GM10266 (cell line): ENCODE data around the gene EYS.
A peak's percentile ranks its signal among the peaks of the same experiment; 100 is the strongest.
"Not testable (repeated sequence)": the region's sequence is repeated elsewhere in the genome, so short reads cannot be mapped to it uniquely, and the experiment has no call there.

Source experiments
- DNase-seq: peaks from one replicate; pipeline ENCODE4 v3.0.0; 2012; ENCODE audit errors: extremely low spot score
- CTCF ChIP-seq: IDR thresholded peaks from 2 replicates; pipeline ENCODE4 v1.5.1; 2012; ENCODE audit warnings: mild to moderate bottlenecking, low read depth; ENCODE audit not compliant: control insufficient read depth, insufficient read depth; ENCODE audit errors: missing control alignments

Gene EYS

GRCh38 chr6:63805345-63805744 is 1901.7 kb downstream of the EYS start:
- TF ChIP-seq CTCF: no peak
- no peak for DNase-seq

DNA sequence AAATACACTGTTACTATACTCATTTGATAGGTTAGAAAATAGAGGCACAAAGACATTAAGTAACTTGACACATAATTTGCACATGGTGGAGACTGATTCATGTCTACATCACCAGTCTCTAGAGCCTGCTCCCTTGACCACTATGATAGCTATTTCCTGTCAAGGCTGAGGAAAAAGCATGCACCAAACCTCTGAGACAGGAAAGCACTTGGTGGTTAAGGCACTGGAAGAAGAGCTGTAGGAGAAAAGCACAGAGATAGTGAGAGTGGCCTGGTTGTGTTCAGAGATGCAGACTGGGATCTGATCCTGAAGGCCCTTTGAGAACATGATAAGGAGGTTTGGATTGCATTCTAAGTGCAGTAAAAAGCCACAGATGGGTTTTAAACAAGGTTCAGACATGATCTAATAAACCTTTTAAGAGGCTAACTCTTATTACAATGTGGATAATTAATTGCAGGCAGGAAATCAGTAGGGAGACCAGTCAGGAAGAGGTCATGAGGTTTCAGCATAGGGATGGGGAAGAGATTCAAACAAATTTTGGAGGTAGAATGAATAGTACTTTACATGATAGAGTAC is 1902.6 kb downstream of the EYS start:
- TF ChIP-seq CTCF: no peak
- no peak for DNase-seq

GRCh38 chr6:63803371-63803770 is 1903.7 kb downstream of the EYS start:
- no peak for DNase-seq
- TF ChIP-seq CTCF: no peak

- no peak for DNase-seq
- TF ChIP-seq CTCF: peak; percentile 53
These were observed 1904.3 kb downstream of the EYS start for GRCh38 chr6:63802606-63803206.

GRCh38 chr6:63800386-63800785 is 1906.6 kb downstream of the EYS start:
- not testable (repeated sequence) for DNase-seq

- DNase-seq: no peak
- no peak for TF ChIP-seq CTCF
These were observed 1907.2 kb downstream of the EYS start for GRCh38 chr6:63799813-63800212.

DNA sequence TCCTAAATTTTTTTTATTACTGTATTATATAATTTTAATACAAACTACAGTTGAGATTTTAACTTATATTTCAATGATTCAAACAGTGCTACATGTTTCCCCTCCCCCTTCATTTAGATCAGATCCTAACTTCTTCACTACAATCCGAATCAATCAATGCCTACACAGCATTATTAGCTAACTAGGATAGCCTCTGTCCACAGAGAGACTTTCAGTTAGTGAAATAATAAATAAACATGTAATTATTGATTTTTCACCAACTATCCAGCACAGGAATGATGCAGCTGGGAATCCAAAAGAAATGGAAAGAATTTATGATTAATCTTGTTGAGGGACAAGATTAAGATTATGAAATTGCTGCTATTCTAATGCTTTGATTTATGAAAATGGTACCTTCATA is 1907.7 kb downstream of the EYS start:
- no peak for DNase-seq
- TF ChIP-seq CTCF: no peak

GRCh38 chr6:63798378-63798777 is 1908.6 kb downstream of the EYS start:
- no peak for DNase-seq
- no peak for TF ChIP-seq CTCF
